Measurements from ENCODE around the gene DICER1.

DICER1 gene

DNA sequence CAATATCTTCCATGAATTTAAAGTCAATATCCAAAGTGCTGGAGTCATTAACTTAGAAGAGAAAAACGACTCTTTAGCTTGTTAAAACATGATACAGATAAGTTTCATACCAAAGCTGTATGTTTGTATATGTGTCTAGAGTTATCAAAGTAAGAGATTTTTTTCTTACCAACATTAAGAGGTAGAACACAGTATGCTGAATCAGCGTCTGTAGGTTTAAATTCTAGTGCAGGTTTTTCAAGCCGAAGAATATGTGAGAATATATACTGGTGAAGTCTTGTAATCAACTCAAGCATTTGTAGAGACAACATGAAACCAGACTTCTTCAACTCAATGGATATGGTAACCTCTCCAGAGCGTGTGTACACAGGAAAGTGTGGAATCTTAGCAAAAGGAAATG lies 49.6 kb downstream of the DICER1 start:
- Histone ChIP-seq H3K9ac (ENCODE audit: low read length) (no peak overlapping the region), H3K9me3 (ENCODE audit: control insufficient read depth, low read length) (no peaks in the 10 kb centered on the region), H3K36me3 (ENCODE audit: control insufficient read depth, insufficient read depth, low read length) (peaks cover 7% of the 10 kb centered on the region), H3K4me1 (ENCODE audit: control insufficient read depth, insufficient read depth, low read length) (no peaks in the 10 kb centered on the region), H3K4me3 (ENCODE audit: low read length) (no peak overlapping the region), H3K27me3 (ENCODE audit: control insufficient read depth, insufficient read depth, low read length) (no peaks in the 10 kb centered on the region)

GRCh38 chr14:95106971-95107370 lies 50.4 kb downstream of the DICER1 start:
- H3K4me1 ChIP-seq (ENCODE audit: control insufficient read depth, insufficient read depth, low read length), result no peaks in the 10 kb centered on the region
- H3K9me3 ChIP-seq (ENCODE audit: control insufficient read depth, low read length), result no peaks in the 10 kb centered on the region
- no peak overlapping the region for H3K9ac ChIP-seq (ENCODE audit: low read length)
- no peaks in the 10 kb centered on the region for H3K27me3 ChIP-seq (ENCODE audit: control insufficient read depth, insufficient read depth, low read length)
- no peak overlapping the region for H3K4me3 ChIP-seq (ENCODE audit: low read length)
- H3K36me3 ChIP-seq (ENCODE audit: control insufficient read depth, insufficient read depth, low read length), result peaks cover 7% of the 10 kb centered on the region

GRCh38 chr14:95104911-95105310 lies 52.4 kb downstream of the DICER1 start:
- Histone ChIP-seq H3K9me3 (ENCODE audit: control insufficient read depth, low read length) (no peaks in the 10 kb centered on the region), H3K9ac (ENCODE audit: low read length) (no peak overlapping the region), H3K4me3 (ENCODE audit: low read length) (no peak overlapping the region), H3K36me3 (ENCODE audit: control insufficient read depth, insufficient read depth, low read length) (peaks cover 3% of the 10 kb centered on the region), H3K4me1 (ENCODE audit: control insufficient read depth, insufficient read depth, low read length) (no peaks in the 10 kb centered on the region), H3K27me3 (ENCODE audit: control insufficient read depth, insufficient read depth, low read length) (no peaks in the 10 kb centered on the region)

GRCh38 chr14:95102680-95103044 lies 54.7 kb downstream of the DICER1 start:
- H3K36me3 ChIP-seq (ENCODE audit: control insufficient read depth, insufficient read depth, low read length), result peaks cover 3% of the 10 kb centered on the region
- no peaks in the 10 kb centered on the region for H3K4me1 ChIP-seq (ENCODE audit: control insufficient read depth, insufficient read depth, low read length)

GRCh38 chr14:95101736-95102679 lies 55.3 kb downstream of the DICER1 start:
- H3K9me3 ChIP-seq (ENCODE audit: control insufficient read depth, low read length), result no peaks in the 10 kb centered on the region
- no peak overlapping the region for H3K4me3 ChIP-seq (ENCODE audit: low read length)
- H3K27me3 ChIP-seq (ENCODE audit: control insufficient read depth, insufficient read depth, low read length), result no peaks in the 10 kb centered on the region
- H3K4me1 ChIP-seq (ENCODE audit: control insufficient read depth, insufficient read depth, low read length), result no peaks in the 10 kb centered on the region
- no peak overlapping the region for H3K9ac ChIP-seq (ENCODE audit: low read length)
- H3K36me3 ChIP-seq (ENCODE audit: control insufficient read depth, insufficient read depth, low read length), result peaks cover 3% of the 10 kb centered on the region

More at GRCh38 chr14:95102680-95103044, 54.7 kb downstream of the DICER1 start:
- H3K9me3 ChIP-seq (ENCODE audit: control insufficient read depth, low read length), result no peaks in the 10 kb centered on the region
- H3K27me3 ChIP-seq (ENCODE audit: control insufficient read depth, insufficient read depth, low read length), result no peaks in the 10 kb centered on the region
- no peak overlapping the region for H3K4me3 ChIP-seq (ENCODE audit: low read length)
- no peak overlapping the region for H3K9ac ChIP-seq (ENCODE audit: low read length)

- Histone ChIP-seq H3K4me3 (ENCODE audit: low read length) (no peak overlapping the region), H3K9me3 (ENCODE audit: control insufficient read depth, low read length) (no peaks in the 10 kb centered on the region), H3K4me1 (ENCODE audit: control insufficient read depth, insufficient read depth, low read length) (no peaks in the 10 kb centered on the region), H3K27me3 (ENCODE audit: control insufficient read depth, insufficient read depth, low read length) (no peaks in the 10 kb centered on the region), H3K36me3 (ENCODE audit: control insufficient read depth, insufficient read depth, low read length) (peaks cover 7% of the 10 kb centered on the region), H3K9ac (ENCODE audit: low read length) (no peak overlapping the region)
Observed at GRCh38 chr14:95098984-95099599, 58.2 kb downstream of the DICER1 start.

GRCh38 chr14:95097385-95097784 lies 59.9 kb downstream of the DICER1 start:
- H3K9me3 ChIP-seq (ENCODE audit: control insufficient read depth, low read length), result no peaks in the 10 kb centered on the region
- H3K4me3 ChIP-seq (ENCODE audit: low read length), result no peak overlapping the region
- H3K9ac ChIP-seq (ENCODE audit: low read length), result no peak overlapping the region
- H3K36me3 ChIP-seq (ENCODE audit: control insufficient read depth, insufficient read depth, low read length), result peaks cover 4% of the 10 kb centered on the region
- no peaks in the 10 kb centered on the region for H3K4me1 ChIP-seq (ENCODE audit: control insufficient read depth, insufficient read depth, low read length)
- H3K27me3 ChIP-seq (ENCODE audit: control insufficient read depth, insufficient read depth, low read length), result no peaks in the 10 kb centered on the region

DNA sequence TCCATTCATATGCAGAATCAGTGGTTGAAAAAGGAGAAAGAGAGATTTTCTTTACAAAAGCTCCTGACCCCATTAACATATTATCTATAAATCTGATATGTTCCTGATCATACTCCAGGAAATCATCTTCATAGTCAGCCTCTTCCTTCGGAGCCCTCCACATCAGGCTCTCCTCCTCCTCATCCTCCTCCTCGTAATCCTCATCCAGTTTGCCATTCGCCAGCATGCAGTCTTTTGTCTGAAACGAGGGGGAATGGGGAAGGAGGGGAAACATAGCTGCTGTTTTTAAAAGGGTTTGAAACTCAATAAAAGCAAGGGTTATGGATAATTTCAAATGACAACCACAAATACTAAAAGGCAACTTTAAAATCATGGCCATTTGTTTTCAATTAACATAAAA lies 60.9 kb downstream of the DICER1 start:
- Histone ChIP-seq H3K9me3 (ENCODE audit: control insufficient read depth, low read length) (no peaks in the 10 kb centered on the region), H3K4me1 (ENCODE audit: control insufficient read depth, insufficient read depth, low read length) (no peaks in the 10 kb centered on the region), H3K36me3 (ENCODE audit: control insufficient read depth, insufficient read depth, low read length) (peaks cover 4% of the 10 kb centered on the region), H3K27me3 (ENCODE audit: control insufficient read depth, insufficient read depth, low read length) (no peaks in the 10 kb centered on the region), H3K4me3 (ENCODE audit: low read length) (no peak overlapping the region), H3K9ac (ENCODE audit: low read length) (no peak overlapping the region)

GRCh38 chr14:95095996-95096395 lies 61.3 kb downstream of the DICER1 start:
- peaks cover 4% of the 10 kb centered on the region for H3K36me3 ChIP-seq (ENCODE audit: control insufficient read depth, insufficient read depth, low read length)
- H3K4me3 ChIP-seq (ENCODE audit: low read length), result no peak overlapping the region
- no peak overlapping the region for H3K9ac ChIP-seq (ENCODE audit: low read length)
- no peaks in the 10 kb centered on the region for H3K27me3 ChIP-seq (ENCODE audit: control insufficient read depth, insufficient read depth, low read length)
- H3K4me1 ChIP-seq (ENCODE audit: control insufficient read depth, insufficient read depth, low read length), result no peaks in the 10 kb centered on the region
- H3K9me3 ChIP-seq (ENCODE audit: control insufficient read depth, low read length), result no peaks in the 10 kb centered on the region

DNA sequence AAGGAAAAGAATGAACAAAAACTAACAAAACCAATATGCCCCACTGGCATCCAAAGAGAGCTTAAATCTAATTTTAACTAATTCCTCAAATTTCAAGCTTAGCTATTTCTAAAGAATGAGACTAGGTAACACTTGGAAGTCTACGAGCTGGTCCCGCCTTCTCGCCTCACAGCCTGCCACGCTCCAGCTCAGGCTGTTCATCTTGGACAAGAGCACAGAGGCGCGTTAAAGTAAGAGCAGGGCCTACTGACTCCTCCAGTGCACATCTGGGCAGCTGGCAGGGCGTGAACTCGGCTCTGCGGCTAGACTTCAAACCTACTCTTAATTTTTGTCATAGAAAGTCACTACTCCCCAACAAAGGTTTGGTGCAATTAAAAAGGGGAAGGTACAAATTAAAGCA lies 64.6 kb downstream of the DICER1 start:
- Histone ChIP-seq H3K4me1 (ENCODE audit: control insufficient read depth, insufficient read depth, low read length) (no peaks in the 10 kb centered on the region), H3K27me3 (ENCODE audit: control insufficient read depth, insufficient read depth, low read length) (no peaks in the 10 kb centered on the region), H3K9me3 (ENCODE audit: control insufficient read depth, low read length) (no peaks in the 10 kb centered on the region), H3K36me3 (ENCODE audit: control insufficient read depth, insufficient read depth, low read length) (peaks cover 7% of the 10 kb centered on the region), H3K4me3 (ENCODE audit: low read length) (no peak overlapping the region), H3K9ac (ENCODE audit: low read length) (no peak overlapping the region)

DNA sequence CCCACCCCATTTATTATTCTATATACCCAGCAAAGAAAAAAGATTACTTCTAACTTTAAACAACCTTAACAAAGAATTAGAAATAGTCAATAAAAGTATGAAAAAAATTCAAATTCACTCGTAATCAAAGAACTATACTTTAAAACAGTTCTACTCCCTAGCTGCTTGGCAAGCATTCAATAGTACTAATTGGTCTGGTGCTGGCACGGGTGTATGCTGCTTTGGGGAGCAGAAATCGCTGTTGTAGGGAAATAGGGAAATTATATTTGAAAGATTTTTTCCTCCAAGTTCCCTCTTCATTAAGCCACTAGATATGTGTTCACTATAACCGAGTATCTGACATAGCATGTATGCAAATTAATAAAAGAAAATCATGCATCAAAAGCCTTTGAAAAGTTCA lies 65.7 kb downstream of the DICER1 start:
- no peaks in the 10 kb centered on the region for H3K27me3 ChIP-seq (ENCODE audit: control insufficient read depth, insufficient read depth, low read length)
- H3K36me3 ChIP-seq (ENCODE audit: control insufficient read depth, insufficient read depth, low read length), result peaks cover 7% of the 10 kb centered on the region
- H3K9ac ChIP-seq (ENCODE audit: low read length), result no peak overlapping the region
- H3K9me3 ChIP-seq (ENCODE audit: control insufficient read depth, low read length), result no peaks in the 10 kb centered on the region
- no peak overlapping the region for H3K4me3 ChIP-seq (ENCODE audit: low read length)
- no peaks in the 10 kb centered on the region for H3K4me1 ChIP-seq (ENCODE audit: control insufficient read depth, insufficient read depth, low read length)

DNA sequence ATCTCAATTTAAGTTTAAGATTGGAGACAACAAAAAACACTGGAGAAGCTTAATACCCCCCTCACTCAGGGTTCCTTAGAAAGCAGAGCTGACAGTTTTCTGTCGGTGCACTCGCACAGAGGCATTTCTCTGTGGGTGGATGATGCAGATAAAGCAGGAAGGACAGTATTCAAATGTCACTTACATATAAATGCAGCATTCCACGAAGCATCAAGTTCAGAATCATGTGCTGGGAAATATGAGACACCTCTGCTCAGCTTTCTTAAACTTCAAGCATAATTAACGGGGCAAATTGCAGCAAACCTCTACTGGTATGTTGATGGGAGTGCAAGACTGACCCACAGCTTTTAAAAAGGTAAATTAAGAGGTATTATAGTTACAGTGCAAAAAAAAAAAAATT lies 68.7 kb downstream of the DICER1 start:
- Histone ChIP-seq H3K4me1 (ENCODE audit: control insufficient read depth, insufficient read depth, low read length) (no peaks in the 10 kb centered on the region), H3K27me3 (ENCODE audit: control insufficient read depth, insufficient read depth, low read length) (no peaks in the 10 kb centered on the region), H3K4me3 (ENCODE audit: low read length) (no peak overlapping the region), H3K9ac (ENCODE audit: low read length) (no peak overlapping the region), H3K9me3 (ENCODE audit: control insufficient read depth, low read length) (no peaks in the 10 kb centered on the region), H3K36me3 (ENCODE audit: control insufficient read depth, insufficient read depth, low read length) (peaks cover 3% of the 10 kb centered on the region)
